CD14-positive monocyte (primary cell): ENCODE measurements around the gene CEL. TPM values are rescaled to one million over a fixed set of nuclear protein-coding genes. Genes with fewer than 3 reads are reported as not detected.

ENCODE experiments used
- DNase-seq, 3 donors: peaks; one replicate each; pipeline ENCODE4 v3.0.0-alpha.2; 2011 to 2022
- H2AFZ ChIP-seq: 2 replicates; pipeline ENCODE4 v1.6.0; 2012; ENCODE audit warnings: mild to moderate bottlenecking, low read depth, low read length, inconsistent platforms; ENCODE audit not compliant: insufficient read depth, poor library complexity, severe bottlenecking
- H3K27ac ChIP-seq, 2 donors: 1 replicate in 1 of 2; 2 replicates in 1 of 2; pipeline ENCODE4 v1.5.1; 2012 to 2013; ENCODE audit warnings: low read length in 2 of 2, control low read depth in 1 of 2, inconsistent platforms in 1 of 2, low read depth in 1 of 2, mild to moderate bottlenecking in 1 of 2
- H3K27me3 ChIP-seq, 2 donors: one replicate each; pipeline versions ENCODE4 v1.6.0 to v1.6.1; 2011 to 2013; ENCODE audit warnings: low read length in 2 of 2; ENCODE audit not compliant: control insufficient read depth in 2 of 2, insufficient read depth in 2 of 2
- H3K36me3 ChIP-seq, 2 donors: replicated peaks in 1 of 2; 1 replicate in 1 of 2; 2 replicates in 1 of 2; pipeline versions ENCODE4 v1.5.1 to v1.6.1; 2012 to 2013; ENCODE audit warnings: low read length in 2 of 2, control low read depth in 1 of 2, inconsistent platforms in 1 of 2, mild to moderate bottlenecking in 1 of 2; ENCODE audit not compliant: insufficient read depth in 2 of 2, control insufficient read depth in 1 of 2
- H3K4me1 ChIP-seq, 2 donors: 1 replicate in 1 of 2; 2 replicates in 1 of 2; pipeline versions ENCODE4 v1.5.1 to v1.6.1; 2012 to 2013; ENCODE audit warnings: low read length in 2 of 2, control low read depth in 1 of 2, inconsistent platforms in 1 of 2, mild to moderate bottlenecking in 1 of 2, moderate library complexity in 1 of 2; ENCODE audit not compliant: insufficient read depth in 2 of 2, control insufficient read depth in 1 of 2
- H3K4me2 ChIP-seq: replicated peaks from 2 replicates; pipeline ENCODE3; 2012; ENCODE audit warnings: low read length, moderate library complexity, mild to moderate bottlenecking; ENCODE audit not compliant: poor library complexity, severe bottlenecking; ENCODE audit errors: extremely low read depth
- H3K4me3 ChIP-seq, 3 experiments: fragments of 200-600 bp in 1 of 3; sonication (generic) in 1 of 3; replicated peaks in 1 of 3; 1 replicate in 2 of 3; 2 replicates in 1 of 3; pipeline ENCODE4 v1.5.1; 2011 to 2013; ENCODE audit warnings: low read length in 3 of 3, mild to moderate bottlenecking in 3 of 3, control low read depth in 2 of 3, low read depth in 2 of 3, inconsistent platforms in 1 of 3, moderate library complexity in 1 of 3
- H3K79me2 ChIP-seq: 2 replicates; pipeline ENCODE4 v1.6.0; 2012; ENCODE audit warnings: mild to moderate bottlenecking, control low read depth, inconsistent platforms, low read length, moderate library complexity; ENCODE audit not compliant: insufficient read depth
- H3K9ac ChIP-seq: 2 replicates; pipeline ENCODE4 v1.6.0; 2017; ENCODE audit warnings: low read length, mild to moderate bottlenecking; ENCODE audit not compliant: insufficient read depth, poor library complexity, severe bottlenecking
- H3K9me3 ChIP-seq, 2 donors: replicated peaks in 1 of 2; 1 replicate in 1 of 2; 2 replicates in 1 of 2; pipeline versions ENCODE4 v1.5.1 to v1.6.1; 2012 to 2013; ENCODE audit warnings: low read length in 2 of 2, control low read depth in 1 of 2; ENCODE audit not compliant: control insufficient read depth in 1 of 2, insufficient read depth in 1 of 2
- H4K20me1 ChIP-seq: 2 replicates; pipeline ENCODE4 v1.6.0; 2012; ENCODE audit warnings: mild to moderate bottlenecking, low read length, control low read depth, moderate library complexity; ENCODE audit not compliant: insufficient read depth
- H3K27ac Mint-ChIP-seq, 7 donors: one replicate each; pipeline ENCODE4 v1.8.0; 2020; ENCODE audit warnings: mild to moderate bottlenecking in 7 of 7, mixed read lengths in 7 of 7, moderate library complexity in 6 of 7, inconsistent platforms in 2 of 7
- H3K27me3 Mint-ChIP-seq, 3 donors: one replicate each; pipeline ENCODE4 v1.8.0; 2021 to 2022; ENCODE audit warnings: low read depth in 3 of 3, mild to moderate bottlenecking in 3 of 3, mixed read lengths in 3 of 3, moderate library complexity in 3 of 3, inconsistent platforms in 1 of 3
- H3K36me3 Mint-ChIP-seq, 2 donors: one replicate each; pipeline ENCODE4 v1.8.0; 2020; ENCODE audit warnings: mixed read lengths in 2 of 2, inconsistent platforms in 1 of 2, mild to moderate bottlenecking in 1 of 2
- H3K4me1 Mint-ChIP-seq: one replicate; pipeline ENCODE4 v1.8.0; 2020; ENCODE audit warnings: mild to moderate bottlenecking, mixed read lengths
- H3K4me3 Mint-ChIP-seq, 2 donors: one replicate each; pipeline ENCODE4 v1.8.0; 2020; ENCODE audit warnings: mild to moderate bottlenecking in 2 of 2, mixed read lengths in 2 of 2, moderate library complexity in 1 of 2
- H3K9me3 Mint-ChIP-seq, 7 donors: one replicate each; pipeline ENCODE4 v1.8.0; 2020 to 2022; ENCODE audit warnings: mixed read lengths in 7 of 7, mild to moderate bottlenecking in 6 of 7, moderate library complexity in 6 of 7, inconsistent platforms in 2 of 7
- CTCF ChIP-seq: fragments of 200-600 bp; IDR thresholded peaks from one replicate; pipeline ENCODE4 v1.8.0; 2022; ENCODE audit warnings: antibody characterized with exemption, mild to moderate bottlenecking
- WGBS: methylation state at CpG from one replicate; pipeline ENCODE4 v1.1.5; 2013; ENCODE audit warnings: missing lambda C conversion rate; ENCODE audit not compliant: insufficient coverage; 5-methylcytosine and 5-hydroxymethylcytosine counted together
- intact Hi-C, 2 donors: fragments of 100-400 bp; cut with micrococcal nuclease; formaldehyde crosslinking; loops; one replicate each; pipeline versions ENCODE4 v1.15.0 to v1.15.1; 2023
- polyA plus RNA-seq, 3 donors: library from polyadenylated mRNA; depleted of rRNA in 1 of 3; unstranded in 2 of 3; stranded (reverse) in 1 of 3; fragments of 300-500 nt in 2 of 3; fragments of >200 nt in 1 of 3; fragmentation: Illumina TruSeq in 2 of 3; gene quantifications; 1 replicate in 2 of 3; 2 replicates in 1 of 3; pipeline ENCODE4 v1.2.3, GENCODE V29; 2012 to 2021

The CEL gene
- polyA plus RNA-seq, 3 donors, result 0.24 TPM; not detected in 2

- peak; percentile 21 for TF ChIP-seq CTCF
- peaks cover 0 to 4% (median 1%) of the 10 kb centered on the region in 3 donors for H3K27me3 Mint-ChIP-seq
Observed at GRCh38 chr9:133094842-133095393, 33.1 kb downstream of the CEL start.

GRCh38 chr9:133098104-133098754 lies 36.4 kb downstream of the CEL start:
- intact Hi-C loops, result loop anchor here in 1 of 2 donors (5.0 kb wide), 1 partner anchor 66 kb away; the partner anchor contains the start of gene GTF3C5

More at GRCh38 chr9:133094842-133095393, 33.1 kb downstream of the CEL start:
- peaks cover 21 to 33% of the 10 kb centered on the region in 2 donors for H3K36me3 ChIP-seq
- no peak overlapping the region for H3K4me2 ChIP-seq
- intact Hi-C loops, result loop anchor here in 1 of 2 donors (5.0 kb wide), 1 partner anchor 63 kb away; the partner anchor contains the start of gene GTF3C5
- no peaks in the 10 kb centered on the region for H3K4me1 Mint-ChIP-seq
- no peaks in the 10 kb centered on the region for H4K20me1 ChIP-seq
- H3K36me3 Mint-ChIP-seq, result peaks cover 27 to 33% of the 10 kb centered on the region in 2 donors
- H3K27ac ChIP-seq, result no peak overlapping the region
- no peaks in the 10 kb centered on the region for H3K27me3 ChIP-seq
- H3K79me2 ChIP-seq, result no peaks in the 10 kb centered on the region
- no CpG with 5 or more reads among the region's 3 CpGs for WGBS
- no peak overlapping the region for H3K27ac Mint-ChIP-seq
- H3K9ac ChIP-seq, result no peak overlapping the region
- peaks cover 13 to 32% (median 20%) of the 10 kb centered on the region in 7 donors for H3K9me3 Mint-ChIP-seq
- no peak for DNase-seq
- H3K4me3 Mint-ChIP-seq, result no peak overlapping the region
- H3K4me1 ChIP-seq, result no peaks in the 10 kb centered on the region
- no peak overlapping the region for H2AFZ ChIP-seq
- H3K9me3 ChIP-seq, result peaks cover 3 to 14% of the 10 kb centered on the region in 2 donors
- H3K4me3 ChIP-seq, result no peak overlapping the region

More at GRCh38 chr9:133098104-133098754, 36.4 kb downstream of the CEL start:
- H3K9ac ChIP-seq, result no peak overlapping the region
- H2AFZ ChIP-seq, result no peak overlapping the region
- H3K36me3 ChIP-seq, result peaks cover 51 to 62% of the 10 kb centered on the region in 2 donors
- no peaks in the 10 kb centered on the region for H3K4me1 Mint-ChIP-seq
- H3K27ac ChIP-seq, result no peak overlapping the region
- TF ChIP-seq CTCF, result no peak
- H3K9me3 Mint-ChIP-seq, result peaks cover 13 to 32% (median 20%) of the 10 kb centered on the region in 7 donors
- no peak overlapping the region for H3K4me3 ChIP-seq
- no peak overlapping the region for H3K4me3 Mint-ChIP-seq
- no peaks in the 10 kb centered on the region for H3K79me2 ChIP-seq
- no peaks in the 10 kb centered on the region for H3K4me1 ChIP-seq
- DNase-seq, result no peak
- no peak overlapping the region for H3K4me2 ChIP-seq
- H3K27ac Mint-ChIP-seq, result no peak overlapping the region
- H3K9me3 ChIP-seq, result peaks cover 3 to 14% of the 10 kb centered on the region in 2 donors
- peaks cover 57 to 66% of the 10 kb centered on the region in 2 donors for H3K36me3 Mint-ChIP-seq
- WGBS, result 91% methylated on average over 11 of the region's 16 CpGs
- no peaks in the 10 kb centered on the region for H3K27me3 ChIP-seq
- peaks cover 7% of the 10 kb centered on the region for H4K20me1 ChIP-seq
- H3K27me3 Mint-ChIP-seq, result peaks cover 0 to 5% (median 0%) of the 10 kb centered on the region in 3 donors
